NOMO-1 (cell line): ENCODE data around the gene SLC12A4.
A peak's percentile ranks its signal among the peaks of the same experiment; 100 is the strongest.
"Not testable (repeated sequence)": the region's sequence is repeated elsewhere in the genome, so short reads cannot be mapped to it uniquely, and the experiment has no call there.

Experiments used
- DNase-seq, 2 experiments: peaks; one replicate each; lab custom pipeline; 2025; ENCODE audit not compliant: unreplicated experiment in 2 of 2; lab: John Stamatoyannopoulos, UW

Gene SLC12A4

DNA sequence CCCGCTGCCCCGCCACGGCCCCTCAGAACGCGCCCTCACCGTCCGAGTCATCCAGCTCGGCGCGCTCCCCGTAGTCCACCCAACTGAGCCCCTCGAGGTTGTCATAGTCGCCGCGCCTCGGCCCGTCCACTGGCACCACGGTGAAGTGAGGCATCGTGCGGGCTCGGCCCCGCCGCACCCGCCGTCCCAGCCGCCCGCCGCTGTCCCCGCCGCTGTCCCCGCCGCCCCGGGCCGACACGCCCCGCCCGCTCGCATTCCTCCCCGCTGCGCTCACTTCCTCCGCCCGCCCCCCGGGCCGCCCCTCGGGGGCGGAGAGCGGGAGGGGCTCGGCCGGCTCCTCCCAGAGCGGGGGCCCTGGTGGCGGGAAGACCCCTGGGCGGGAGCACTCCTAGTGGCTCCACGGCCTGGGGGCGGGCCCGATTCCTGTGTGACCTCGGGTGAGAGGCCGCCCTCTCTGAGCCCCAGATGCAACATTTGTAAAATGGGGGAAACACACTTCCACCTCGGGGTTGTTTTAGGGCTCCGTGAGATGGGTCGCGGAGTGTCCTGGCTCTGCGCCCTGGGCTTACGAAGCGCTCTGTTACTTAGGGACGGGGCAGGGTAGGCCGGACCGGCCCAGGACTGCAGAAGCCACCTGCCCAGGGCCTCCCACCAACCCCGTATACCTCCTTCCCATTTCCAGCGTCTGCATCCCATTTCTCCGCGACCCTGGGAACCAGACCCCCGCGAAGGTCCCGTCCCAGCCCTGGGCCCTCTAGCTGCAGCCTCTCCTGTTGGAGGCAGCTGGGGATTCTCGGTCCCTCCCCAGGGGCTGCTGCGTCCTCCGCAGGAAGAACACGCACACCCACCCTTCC is at the start of gene SLC12A4:
Gene SLC12A4, minus strand, starts transcription at position 238 of the 854 bp plus-strand sequence. Its CDS starts 84 bp downstream, at position 154.
- DNase-seq = peak; percentile 75 to 80

DNA sequence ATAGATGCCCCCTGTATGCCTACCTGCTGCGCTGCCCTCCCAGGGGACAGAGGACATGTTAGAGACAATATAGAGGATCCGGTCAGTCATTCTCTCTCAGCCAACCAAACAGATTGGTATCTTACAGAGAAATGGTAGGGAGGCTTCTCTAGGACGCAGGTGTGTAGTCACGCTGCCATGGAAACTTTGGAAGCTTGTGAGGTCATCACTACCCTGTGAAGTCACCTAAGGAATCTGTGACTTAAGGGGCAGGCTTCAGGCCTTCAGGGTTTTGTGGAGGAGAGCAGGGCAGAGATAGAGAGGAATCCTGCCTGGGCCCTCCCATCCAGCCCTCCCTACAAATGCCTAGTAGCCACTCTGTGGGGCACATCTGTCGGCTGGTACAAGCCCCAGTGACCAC is 47.2 kb upstream of the SLC12A4 start, which contains the start of gene DPEP2NB:
Gene DPEP2NB, minus strand, starts transcription at position 231 of the 400 bp plus-strand sequence. Its CDS starts 141 bp downstream, at position 90.
- DNase-seq = no peak

DNA sequence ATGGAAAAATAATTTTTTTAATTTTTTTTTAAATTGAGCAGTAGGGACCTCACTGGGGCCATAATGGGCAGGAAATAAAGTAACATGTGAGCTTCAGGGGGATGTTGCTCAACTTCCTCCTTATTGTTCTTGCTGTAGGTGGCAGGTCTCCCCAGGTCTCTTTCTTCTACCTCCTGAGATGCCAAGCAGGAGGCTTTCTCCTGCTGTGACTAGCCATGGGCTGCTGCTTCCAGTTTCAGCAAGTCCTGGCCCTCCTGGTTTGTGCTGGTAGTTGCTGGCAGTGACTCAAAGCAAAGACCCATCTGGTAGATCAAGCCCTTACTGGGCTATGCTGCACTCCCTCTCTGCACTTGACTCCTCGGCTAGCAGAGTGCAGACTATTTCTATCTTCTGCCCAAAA is 45.0 kb upstream of the SLC12A4 start:
- DNase-seq = peak; percentile 57 to 74

DNA sequence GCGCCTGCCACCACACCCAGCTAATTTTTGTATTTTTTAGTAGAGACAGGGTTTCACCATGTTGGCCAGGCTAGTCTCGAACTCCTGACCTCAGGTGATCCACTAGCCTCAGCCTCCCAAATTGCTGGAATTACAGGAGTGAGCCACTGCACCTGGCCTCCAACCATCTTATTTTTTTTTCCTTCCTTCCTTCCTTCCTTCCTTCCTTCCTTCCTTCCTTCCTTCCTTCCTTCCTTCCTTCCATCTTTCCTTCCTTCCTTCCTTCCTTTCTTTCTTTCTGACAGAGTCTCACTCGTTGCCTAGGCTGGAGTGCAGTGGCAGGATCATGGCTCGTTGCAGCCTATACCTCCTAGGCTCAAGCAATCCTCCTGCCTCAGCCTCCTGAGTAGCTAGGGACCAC is 41.4 kb upstream of the SLC12A4 start:
- not testable (repeated sequence) for DNase-seq

DNA sequence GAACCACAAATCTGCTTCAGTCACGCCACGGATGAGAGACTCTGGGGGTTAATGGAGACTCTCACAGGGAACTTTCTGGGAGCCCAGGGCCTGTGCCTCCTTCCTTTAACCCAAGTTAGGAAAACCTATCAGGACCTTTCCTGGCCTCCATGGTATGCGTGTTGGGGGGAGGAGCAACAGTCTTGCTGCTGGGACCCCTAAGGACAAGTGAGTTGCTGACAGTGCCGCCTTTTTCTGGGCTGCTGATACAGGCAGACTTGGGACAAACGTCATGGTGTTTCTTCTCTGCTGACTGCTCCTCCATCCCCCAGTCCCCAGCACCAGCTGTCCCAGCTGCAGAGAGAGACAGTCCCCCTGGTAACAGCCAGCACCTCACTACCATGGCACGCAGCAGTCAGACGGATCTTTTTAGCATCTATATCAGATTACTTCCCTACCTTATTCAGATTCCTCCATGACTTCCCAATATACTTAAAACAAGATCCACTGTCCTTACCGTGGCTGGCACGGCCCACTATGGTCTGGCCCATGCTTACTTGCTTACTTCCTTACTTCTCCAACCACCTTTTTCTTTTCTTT is 40.8 kb upstream of the SLC12A4 start:
- DNase-seq = no peak

DNA sequence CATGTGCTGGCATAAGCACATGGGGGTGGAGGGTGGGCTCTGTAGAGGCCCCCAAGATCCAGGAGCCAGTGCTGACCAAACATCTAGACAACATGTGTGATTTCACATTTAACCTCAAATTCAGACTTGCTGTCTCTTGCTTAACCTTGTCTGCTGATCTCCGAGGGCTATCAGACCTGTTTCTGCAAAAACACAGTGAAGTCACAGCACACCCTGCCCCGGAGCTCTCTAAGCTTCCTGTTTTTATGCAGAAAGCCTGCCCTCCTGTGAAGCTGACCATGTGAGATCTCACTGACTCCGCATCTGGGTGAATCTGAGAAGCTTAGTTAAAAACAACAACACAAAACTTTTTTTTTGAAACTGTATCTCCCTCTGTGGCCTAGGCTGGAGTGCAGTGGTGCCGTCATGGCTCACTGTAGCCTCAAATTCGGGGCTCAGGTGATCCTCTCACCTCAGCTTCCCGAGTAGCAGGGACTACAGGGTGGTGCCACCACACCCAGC is 37.4 kb upstream of the SLC12A4 start:
- DNase-seq = peak; percentile 76 to 96

DNA sequence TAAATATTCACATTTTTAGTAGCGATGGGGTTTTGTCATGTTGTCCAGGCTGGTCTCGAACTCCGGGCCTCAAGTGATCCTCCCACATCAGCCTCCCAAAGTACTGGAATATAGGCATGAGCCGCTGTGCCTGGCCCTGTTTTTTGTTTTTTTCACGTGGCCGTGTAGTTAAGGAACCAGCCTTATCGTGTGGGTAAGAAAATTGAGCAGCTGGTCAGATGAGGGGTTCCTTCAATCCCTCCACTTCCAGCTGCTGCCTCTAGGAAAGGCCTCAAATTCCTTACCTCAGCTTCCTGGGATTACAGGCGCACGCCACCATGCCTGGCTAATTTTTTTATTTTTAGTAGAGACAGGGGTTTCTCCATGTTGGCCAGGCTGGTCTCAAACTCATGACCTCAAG is 36.8 kb upstream of the SLC12A4 start:
- DNase-seq = no peak

DNA sequence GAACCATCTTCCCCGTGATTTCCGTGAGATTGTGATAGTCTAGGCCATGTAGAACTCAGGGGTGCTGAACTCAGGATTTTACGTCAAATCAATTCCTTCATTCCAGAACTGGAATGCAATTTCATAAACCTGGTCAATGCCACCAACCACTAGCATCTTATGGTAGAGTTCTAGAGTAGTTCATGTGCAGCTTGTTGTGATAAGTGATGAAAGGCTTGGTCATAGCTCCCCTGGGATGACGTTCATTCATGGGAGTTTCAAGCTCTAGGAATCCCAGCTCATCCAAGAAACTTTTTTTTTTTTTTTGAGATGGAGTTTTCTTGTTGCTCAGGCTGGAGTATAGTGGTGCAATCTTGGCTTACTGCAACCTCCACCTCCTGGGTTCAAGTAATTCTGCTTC is 34.6 kb upstream of the SLC12A4 start:
- DNase-seq = no peak

DNA sequence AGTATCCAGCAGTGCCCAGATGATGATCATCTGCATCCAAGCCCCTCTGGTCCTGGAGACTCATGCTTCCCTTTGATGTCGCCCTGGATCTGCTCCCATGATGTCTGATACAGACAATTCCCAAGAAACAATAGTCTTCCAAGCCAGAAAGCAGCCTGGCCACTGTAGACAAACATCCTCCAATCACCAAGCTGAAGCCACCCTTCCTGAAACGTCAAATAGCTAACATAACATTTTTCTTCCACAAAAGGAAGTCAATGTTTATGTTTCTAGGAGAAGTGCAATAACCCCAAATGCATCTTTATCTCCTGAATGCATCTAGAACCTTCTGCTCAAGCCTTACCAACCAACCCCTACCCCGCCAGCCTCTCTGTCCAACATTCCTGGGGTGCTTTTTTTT is 32.0 kb upstream of the SLC12A4 start:
- DNase-seq = no peak

DNA sequence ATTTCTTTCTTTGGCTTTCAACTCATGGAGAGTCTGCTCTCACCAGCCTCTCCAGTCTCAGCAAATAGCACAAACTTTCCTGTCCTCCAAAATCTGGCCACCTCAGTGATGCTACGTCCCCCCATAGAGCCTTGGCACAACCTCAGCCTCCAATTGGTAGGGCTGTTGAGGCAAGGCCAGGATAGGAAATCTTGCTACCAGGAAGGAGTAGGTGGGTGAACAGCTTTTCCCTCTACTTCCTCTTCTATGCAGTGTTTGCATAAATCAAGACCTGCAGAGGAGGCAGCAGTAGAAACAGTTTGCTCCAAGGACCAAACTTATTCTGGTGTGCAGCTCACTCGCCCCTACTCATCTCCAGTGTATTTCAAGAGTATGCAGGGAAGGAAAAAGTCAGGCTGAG is 31.5 kb upstream of the SLC12A4 start:
- peak; percentile 45 to 58 for DNase-seq

DNA sequence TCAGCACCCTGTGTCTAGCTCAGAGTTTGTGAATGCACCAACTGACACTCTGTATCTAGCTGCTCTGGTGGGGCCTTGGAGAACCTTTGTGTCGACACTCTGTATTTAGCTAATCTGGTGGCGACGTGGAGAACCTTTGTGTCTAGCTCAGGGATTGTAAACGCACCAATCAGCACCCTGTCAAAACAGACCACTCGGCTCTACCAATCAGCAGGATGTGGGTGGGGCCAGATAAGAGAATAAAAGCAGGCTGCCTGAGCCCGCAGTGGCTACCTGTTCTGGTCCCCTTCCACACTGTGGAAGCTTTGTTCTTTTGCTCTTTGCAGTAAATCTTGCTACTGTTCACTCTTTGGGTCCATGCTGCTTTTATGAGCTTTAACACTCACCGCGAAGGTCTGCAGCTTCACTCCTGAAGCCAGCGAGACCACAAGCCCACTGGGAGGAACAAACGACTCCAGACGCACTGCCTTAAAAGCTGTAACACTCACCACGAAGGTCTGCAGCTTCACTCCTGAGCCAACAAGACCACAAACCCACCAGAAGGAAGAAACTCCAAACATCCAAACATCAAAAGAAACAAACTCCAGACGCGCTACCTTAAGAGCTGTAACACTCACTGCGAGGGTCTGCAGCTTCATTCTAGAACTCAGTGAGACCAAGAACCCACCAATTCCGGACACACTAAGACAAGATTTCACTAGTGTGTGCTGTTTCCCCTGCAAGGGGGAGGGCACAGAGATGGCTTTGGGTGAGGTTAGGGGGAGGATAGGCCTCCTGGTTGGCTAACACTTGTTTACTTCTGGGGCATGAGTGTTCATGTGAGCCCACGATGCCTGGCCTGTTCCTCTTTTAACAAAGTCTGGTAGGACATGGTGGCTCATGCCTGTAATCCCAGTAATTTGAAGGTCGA is 30.6 kb upstream of the SLC12A4 start, which contains the start of gene DPEP2:
Gene DPEP2, minus strand, starts transcription at position 706 of the 910 bp plus-strand sequence. CDS start 6,272 bp downstream, outside the sequence.
- peak; percentile 88 to 91 for DNase-seq

DNA sequence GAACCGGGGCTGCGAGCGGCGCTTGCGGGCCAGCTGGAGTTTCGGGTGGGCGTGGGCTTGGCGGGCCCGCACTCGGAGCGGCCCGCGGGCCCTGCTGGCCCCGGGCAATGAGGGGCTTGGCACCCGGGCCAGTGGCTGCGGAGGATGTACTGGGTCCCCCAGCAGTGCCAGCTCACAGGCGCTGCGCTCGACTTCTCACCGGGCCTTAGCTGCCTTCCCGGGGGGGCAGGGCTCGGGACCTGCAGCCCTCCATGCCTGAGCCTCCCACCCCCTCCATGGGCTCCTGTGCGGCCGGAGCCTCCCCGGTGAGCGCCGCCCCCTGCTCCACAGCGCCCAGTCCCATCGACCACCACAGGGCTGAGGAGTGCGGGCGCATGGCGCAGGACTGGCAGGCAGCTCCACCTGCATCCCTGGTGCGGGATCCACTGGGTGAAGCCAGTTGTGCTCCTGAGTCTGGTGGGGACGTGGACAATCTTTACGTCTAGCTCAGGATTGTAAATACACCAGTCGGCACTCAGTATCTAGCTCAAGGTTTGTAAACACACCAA is 29.9 kb upstream of the SLC12A4 start:
- not testable (repeated sequence) for DNase-seq

DNA sequence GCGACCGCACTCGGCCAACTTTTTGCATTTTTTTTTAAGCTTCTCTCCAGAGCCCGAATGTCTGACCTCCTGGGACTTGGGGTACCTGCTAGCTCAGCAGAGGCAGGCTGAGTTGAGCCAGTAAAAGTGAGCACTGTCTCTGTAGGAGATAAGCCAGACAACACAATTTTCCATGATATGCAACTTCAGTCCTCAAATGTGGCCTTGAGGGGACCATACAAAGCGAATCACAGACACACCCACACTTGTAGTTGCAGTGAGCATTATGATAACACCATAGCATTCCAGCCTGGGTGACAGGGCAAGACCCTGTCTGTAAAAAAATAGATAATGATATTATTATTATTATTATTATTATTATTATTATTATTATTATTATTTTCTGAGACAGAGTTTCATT is 28.2 kb upstream of the SLC12A4 start:
- DNase-seq = no peak

DNA sequence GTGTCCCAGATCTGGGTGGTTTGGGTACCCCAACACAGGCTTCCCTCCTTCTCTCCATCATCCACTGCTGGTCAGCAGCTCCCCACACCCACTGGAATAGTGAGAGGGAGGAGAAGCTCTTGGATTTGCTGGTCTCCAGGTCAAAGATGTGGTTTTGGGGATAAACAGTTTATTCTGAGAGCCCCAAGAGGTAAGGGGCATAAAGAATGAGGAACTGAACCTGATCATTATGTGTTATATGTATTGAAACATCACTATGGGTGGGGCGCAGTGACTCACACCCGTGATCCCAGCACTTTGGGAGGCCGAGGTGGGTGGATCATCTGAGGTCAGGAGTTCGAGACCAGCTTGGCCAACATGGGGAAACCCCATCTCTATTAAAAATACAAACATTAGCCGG is 27.0 kb upstream of the SLC12A4 start:
- peak; percentile 65 to 74 for DNase-seq

DNA sequence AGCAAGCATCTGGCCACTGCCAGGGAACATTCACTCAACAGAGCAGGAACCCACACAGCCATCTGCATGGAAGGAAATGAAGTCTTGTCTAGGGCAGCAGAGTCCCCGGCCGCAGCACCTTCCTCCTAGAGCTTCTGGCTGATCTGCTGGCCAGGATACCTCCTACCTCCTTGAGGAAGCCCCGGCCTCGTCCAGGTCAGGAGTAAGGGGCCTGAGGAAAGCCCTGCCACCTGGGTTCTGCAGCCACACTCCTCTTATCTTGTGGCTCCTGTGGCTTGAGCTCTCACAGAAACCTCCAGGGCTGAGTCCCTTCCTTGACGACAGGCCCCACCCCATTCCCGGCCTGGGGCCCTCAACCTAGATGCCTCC is 25.6 kb upstream of the SLC12A4 start:
- not testable (repeated sequence) for DNase-seq

DNA sequence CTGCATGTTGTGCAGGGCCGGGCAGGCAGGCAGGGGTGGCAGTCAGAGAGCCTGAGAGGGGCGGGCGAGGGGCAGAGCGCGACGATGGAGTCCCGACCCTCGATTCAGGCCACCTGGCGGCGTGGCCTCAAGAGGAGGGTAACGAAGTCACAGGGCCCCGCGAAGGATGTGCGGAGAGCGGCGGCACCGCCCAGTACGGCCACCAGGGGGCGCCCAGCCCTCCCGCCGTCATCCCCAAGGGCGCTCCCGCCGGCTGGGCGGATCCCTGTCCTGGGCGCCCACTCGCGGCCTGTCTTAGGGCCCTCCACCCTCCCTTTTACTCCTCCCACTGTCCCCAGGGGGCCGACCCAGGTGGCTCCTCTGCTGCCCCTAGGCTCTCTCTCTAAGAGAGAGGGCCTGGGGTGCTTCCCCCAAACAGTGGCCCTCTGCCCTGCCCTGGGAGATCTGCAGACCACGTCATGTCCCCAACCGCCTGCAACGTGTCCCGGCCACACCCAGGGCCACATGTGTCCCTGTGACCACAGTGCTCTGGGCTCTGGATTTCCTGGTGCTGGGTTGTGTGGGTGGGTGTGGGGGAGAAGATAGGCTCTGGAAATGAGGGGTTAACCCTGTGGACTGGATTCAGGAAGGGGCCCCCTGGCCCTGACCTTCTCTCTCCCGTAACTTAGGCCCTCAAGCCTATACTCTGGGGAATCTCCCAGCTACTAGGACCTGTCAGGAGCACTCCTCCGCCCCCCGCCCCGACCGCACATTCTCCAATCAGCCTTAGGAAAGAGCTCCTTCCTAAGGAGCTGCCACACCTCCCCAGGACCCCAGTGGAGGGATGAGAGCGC is 25.0 kb upstream of the SLC12A4 start:
- peak; percentile 85 to 91 for DNase-seq

DNA sequence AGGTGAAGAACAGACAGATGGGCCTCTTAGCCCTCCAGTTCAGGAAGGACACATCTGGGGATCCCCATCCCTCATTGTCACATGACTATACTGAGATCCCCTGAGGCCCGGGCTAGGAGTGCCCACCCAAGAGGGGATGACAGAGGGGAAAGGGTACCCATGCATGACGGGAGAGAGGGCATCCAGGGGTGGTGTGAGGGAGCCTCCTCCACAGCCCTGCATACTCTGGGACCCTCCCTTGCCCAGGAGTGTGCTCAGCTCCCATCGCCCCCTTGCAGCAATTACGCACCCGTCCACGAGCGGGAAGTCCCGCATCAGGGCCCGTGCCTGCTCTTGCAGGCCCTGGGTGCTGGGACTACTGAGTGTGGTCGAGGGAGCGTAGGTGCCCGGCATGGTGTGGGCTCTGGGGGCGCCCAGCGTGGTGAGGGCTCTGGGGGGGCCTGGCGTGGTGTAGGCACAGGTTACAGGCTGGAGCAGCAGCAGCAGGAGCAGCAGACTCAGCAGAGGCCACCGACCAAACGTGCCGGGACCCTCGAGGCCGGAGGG is 24.3 kb upstream of the SLC12A4 start:
- no peak for DNase-seq

DNA sequence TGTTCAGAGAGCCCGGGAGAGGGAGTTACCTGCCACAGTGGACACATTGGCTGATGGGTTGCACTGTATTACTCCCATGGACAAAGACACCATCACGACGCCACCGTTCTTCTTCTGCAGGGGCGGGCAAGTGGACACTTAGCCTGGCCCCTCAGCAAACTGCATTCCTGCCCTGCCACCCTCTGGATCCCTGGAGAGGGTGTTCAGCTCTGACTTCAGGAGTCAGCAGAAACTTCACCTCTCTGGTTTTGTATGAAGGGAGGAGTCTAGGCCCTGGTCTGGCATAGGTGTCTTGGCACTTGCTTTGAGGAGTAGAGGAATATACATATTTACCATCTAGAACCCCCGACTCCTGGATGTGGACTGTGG is 21.6 kb upstream of the SLC12A4 start:
- DNase-seq = no peak

DNA sequence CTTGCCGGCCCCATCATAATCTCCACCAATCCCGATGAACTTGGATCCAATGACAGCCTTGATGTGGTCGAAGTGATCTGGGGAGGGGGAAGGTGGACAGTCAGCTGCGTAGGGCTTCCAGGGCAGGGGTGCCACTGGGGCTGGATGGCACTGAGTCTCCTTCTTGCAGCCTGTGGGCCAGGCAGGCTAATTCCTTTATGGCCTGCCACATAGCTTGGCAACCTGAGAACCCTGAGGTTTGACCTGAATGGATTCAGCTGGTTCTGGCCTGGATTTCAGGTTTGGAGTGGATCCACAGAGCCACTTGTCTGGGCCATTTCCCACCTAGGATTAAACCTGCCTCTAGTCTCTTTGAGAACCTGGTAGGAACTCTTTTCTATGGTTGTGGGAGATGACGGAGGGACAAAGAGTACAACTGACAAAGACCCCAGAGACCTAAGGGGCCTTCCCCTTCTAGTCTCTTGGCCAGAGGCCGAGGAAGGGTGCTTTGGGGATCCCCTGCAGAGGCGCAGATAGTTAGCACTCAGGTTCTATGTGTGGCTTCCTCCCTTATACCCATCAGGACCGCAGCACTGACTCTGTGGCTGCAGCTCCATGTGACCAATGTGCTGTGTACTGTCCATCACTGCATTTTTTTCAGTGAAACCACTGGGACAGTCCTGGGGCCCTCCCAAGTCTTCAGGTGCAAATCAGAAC is 21.0 kb upstream of the SLC12A4 start:
- DNase-seq = no peak
